ENCODE results near the gene PPP1R11.

GRCh38 chr6:30067460-30068139 is 602 bp downstream of the PPP1R11 start:
- TF ChIP-seq CTCF (IDR thresholded peaks at IDR 0.05), result no peak
- no peak for TF ChIP-seq POLR2A (IDR thresholded peaks at IDR 0.05)

Measured in body of pancreas (tissue), 4 donors.